ENCODE data around the gene NPIPB6.

NPIPB6 gene

DNA sequence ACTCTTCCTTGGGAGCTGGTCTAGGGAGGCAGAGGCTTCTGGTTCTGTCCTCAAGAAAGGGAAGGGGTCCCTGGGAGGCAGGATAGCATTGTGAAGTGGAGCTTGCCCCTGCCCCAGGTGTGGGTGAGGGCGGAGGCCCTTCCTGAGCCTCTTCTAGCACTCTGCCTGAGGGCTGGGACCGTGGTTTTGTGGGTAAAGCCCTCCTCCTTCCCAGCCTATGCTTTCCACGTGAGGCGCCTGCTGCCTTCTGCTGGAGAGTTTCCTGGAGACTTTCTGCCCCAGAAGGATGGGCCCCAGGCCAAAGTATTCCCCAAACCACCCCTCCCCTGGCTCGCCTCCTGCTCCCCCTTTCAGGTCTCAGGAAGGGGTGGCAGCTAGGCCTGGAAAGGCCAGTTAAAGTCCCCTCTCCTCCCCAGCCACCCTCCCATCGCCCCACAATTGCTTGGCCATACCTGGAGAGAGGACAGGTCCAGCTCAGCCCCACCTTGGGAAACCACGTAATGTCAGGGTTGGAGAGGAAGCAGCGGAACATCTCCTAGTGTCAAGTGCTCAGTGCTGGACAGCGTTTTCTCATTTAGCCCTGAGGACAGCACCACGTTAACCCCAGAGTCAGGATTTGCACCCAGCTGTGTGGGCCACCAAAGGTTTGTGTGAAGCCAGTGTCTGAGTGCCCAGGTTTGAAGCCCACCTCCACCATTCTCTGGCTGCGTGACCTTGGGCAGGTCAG is 65.4 kb downstream of the NPIPB6 start:
- no peak for DNase-seq

DNA sequence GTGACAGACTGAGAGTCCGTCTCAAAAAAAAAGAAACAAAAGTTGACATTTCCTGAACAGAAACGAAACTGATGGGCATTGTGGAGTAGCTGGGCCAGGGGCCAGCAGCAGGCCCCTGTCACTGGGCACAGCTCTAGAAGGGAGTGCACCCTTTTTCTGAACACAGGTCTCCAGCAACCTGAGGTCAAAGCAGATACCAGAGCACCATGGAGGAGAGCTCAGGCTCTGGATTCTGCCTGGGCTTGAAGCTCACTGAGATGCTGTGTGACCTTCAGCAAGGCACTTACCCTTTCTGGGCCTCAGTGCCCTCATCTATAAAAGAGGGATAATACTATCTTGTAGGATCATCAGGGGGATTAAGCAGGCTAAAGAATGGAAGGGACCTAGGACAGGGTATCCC is 66.0 kb downstream of the NPIPB6 start:
- DNase-seq: no peak

DNA sequence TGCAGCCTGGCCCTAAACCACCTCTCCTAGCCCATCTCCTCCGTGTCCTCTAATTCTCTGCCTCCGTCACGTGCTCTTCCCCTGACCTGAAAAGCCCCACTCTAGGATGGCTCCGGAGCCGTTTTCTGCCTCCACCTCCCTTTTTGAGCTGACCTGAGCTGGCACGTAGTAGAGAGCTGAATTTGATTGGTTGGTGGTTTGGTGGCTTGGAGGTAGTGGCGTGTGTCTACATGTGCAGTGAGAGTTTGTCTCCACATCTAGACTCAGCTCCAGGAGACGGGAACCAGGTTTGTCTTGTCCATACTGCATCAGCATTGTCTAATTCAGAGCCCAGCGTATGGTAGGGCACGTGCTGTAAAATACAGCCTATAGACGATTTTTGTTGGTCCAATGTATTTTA is 68.0 kb downstream of the NPIPB6 start:
- DNase-seq: no peak

DNA sequence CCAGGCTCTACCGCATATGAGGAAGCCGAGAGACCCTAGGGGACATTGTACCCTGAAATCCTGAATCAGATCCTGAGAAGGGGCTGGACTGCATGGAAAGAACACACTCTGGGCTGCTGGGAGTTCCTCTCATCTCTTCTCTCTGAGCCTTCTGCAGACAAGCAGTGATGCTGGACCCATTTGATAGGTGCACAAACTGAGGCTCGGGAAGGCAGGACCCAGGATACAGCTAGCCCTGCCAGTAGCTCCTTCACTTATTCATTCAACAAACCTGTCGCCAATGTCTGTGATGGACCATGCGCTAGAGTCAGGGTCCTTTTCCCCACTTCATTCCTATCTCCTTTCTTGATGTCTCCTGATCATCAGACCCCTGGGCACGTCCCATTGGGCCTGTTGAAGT is 69.1 kb downstream of the NPIPB6 start:
- no peak for DNase-seq

DNA sequence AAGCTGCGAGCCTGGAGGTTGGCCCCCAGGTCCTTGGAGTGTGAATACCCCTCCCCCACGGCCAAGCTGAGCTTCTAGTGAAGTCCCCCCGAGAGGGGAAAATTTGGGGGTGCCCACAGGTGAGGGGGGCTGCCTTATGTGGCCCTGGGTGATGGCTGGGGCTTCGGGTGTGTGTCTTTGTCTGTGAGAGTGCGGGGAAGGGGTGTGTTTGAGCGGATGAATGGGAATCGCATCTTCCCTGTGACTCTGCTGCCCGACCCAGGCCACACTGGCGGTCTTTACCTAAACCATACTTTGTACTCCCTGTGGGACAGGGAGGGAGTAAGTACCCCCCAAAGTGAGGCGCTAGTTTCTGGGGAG is 69.7 kb downstream of the NPIPB6 start:
- no peak for DNase-seq

DNA sequence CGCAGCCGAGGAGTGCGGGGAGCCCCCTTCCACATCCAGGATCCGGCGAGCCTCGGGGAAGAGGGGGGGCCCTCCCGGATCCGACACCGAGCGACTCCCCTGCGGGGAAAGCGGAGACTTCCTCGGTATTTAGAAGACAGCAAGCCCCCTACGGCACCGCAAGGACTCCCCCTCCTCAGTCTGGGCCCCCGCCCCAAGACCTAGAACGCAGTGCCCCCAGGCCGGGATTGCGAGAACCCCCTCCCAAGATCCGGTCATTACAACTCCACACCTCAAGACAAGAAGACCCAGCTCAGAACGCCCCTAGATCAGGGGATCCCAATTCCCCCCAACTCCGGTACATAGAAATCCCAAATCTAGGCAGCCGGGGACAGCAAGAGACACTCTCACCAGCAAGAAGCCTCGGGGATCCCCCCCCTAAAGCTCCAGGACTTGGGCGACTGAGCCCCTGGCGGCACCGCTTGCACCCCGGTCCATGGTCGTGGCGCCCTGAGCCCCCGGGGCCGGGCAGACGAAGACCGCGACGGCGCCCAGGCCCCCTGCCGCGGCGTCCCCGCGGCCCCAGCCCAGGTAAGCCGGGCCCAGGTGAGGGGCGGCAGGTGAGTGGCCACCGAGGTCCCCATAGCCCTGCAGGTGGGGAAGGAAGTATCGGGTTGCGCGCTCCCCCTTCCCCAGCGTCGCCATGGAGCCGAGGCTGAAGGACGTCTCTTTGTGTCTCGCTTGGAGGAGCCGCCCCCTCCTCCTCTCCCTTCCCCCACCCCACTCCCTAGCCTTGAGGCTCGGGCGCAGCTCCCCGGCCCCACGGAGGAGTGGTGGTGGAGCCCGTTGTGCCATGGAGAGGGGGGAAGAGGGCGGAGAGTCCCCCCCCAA is 70.3 kb downstream of the NPIPB6 start:
- DNase-seq: no peak

Measured in DMS 273 treated with DMSO at 0.1 percent for 48 hours (cell line).